ENCODE results near the gene NCMAP.

The NCMAP gene

DNA sequence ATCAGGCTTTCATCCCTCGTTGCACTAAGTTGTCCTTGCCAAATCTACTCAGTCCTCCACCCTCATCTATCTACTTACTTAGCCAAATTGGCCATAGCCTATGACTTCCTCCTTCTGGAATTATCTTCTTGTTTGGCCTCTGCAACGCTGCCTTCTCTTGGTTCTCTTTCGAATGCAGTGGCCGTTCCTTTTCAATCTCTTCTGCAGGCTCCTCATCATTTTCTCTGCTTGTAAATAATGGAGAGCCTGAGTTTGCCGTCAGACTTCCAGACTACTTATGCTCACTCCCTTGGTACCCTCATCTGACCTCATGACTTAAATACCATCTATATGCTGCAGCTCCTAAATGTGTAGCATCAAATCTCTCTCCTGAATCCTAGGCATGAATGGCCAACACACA lies 64.8 kb downstream of the NCMAP start:
- DNase-seq (ENCODE audit: extremely low read depth in 1 of 2, low read depth in 1 of 2) = no peak

DNA sequence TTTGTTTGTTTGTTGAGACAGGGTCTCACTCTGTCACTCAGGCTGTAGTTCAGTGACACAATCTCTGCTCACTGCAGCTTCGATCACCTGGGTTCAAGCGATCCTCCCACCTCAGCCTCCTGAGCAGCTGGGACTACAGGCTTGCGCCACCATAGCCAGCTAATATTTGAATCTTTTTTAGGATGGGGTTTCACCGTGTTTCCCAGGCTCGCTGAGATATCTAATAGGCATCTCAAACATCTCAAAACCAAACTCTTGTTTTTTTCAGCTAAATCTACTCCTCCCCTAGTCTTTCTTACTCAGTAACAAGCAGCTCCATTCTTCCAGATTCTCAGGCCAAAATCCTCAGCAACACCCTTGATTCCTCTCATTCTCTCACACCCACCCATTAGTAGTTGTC lies 65.2 kb downstream of the NCMAP start:
- DNase-seq (ENCODE audit: extremely low read depth in 1 of 2, low read depth in 1 of 2) = no peak

DNA sequence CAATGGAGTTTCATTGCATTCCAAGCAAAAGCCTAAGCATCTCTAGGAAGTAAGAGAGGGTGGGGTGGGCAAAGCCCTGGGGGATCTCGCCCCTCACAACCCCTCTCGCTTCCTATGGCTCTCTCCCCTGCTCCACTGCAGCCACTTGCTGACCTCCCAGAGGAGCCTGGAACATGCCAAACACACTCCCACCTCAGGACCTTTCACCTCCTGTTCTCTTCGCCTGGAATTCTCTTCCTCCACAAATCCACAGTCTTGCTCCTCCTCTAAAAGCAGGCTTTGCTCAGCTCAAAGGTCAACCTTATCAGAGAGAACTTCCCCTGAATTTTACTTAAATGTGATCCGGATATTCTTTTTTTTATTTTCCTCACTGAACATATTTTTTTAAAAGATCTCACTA lies 66.3 kb downstream of the NCMAP start:
- no peak for DNase-seq (ENCODE audit: extremely low read depth in 1 of 2, low read depth in 1 of 2)

DNA sequence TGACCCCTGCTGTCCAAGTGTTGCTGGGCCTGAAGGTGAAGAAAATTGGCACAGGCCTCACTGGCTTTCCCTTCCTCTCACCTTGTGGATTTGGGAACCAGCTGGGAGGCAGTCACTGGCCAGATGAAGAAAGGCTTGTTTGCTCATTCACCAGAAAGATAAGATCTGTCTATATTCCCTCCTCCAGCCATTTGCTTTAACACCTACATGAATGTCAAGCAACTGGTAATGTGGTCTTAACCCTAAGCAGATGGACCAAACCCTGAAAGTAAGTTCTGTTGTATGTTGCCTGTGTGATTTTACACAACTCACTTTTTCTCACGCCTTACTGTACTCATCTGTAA lies 76.9 kb downstream of the NCMAP start:
- no peak for DNase-seq (ENCODE audit: extremely low read depth in 1 of 2, low read depth in 1 of 2)

DNA sequence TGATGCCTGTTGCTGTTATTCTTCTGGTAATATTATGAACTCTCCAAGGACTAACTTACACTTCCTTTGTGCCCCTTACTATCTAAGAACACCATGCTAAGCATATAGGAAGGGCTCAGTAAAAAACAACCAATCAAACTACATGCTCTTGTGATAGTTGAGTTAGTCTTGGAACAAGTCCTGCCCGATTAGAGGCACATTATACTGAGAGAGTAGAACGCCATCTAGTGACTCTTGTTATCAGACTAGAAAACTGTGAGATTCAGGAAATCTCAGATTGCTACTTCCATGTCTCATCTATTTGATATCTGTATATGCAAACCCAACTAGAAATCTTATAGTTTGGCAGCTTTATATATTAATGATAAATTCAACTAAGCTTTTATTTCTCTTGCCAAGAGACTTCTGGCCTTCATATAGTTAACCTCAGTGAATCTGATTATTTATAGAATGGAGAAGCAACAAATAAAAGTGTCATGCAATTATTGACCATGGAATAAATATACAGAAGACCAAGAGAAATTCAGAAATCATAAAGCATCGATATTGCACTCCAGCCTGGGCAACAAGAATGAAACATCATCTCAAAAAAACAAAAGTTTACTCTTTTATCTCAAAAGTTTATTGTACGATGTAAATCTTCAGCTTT lies 79.4 kb downstream of the NCMAP start:
- DNase-seq (ENCODE audit: extremely low read depth in 1 of 2, low read depth in 1 of 2) = no peak

DNA sequence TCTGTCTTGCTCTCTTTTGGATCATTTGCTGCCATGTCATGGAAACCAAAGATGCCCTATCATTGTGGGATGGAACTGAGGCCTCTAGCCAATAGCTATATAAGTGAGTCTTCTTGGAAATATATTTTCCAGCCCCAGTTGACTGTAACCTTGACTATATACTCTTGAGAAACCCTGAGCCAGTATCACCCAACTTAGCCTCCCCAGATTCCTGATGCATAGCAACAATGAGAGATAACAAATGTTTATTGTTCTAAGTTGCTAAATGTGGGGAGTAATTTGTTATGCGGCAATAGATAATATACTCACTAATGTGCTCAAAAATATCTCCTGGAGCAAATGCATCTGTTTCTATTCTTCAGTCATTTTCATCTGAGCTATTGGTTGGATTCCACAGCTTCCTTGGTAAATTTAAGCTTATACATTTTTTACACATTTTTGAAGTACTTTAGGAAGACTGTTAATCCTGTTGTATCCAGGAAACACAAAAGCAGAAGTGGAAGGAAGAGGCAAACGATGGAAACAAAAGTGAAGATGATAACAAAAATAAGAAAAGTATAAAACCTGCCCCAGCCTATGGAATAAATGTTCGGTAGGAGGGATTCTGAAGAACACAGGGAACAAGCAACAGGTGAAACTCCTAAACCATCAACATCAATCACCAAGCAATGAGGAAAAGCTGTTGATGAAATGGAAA lies 80.9 kb downstream of the NCMAP start:
- no peak for DNase-seq (ENCODE audit: extremely low read depth in 1 of 2, low read depth in 1 of 2)

DNA sequence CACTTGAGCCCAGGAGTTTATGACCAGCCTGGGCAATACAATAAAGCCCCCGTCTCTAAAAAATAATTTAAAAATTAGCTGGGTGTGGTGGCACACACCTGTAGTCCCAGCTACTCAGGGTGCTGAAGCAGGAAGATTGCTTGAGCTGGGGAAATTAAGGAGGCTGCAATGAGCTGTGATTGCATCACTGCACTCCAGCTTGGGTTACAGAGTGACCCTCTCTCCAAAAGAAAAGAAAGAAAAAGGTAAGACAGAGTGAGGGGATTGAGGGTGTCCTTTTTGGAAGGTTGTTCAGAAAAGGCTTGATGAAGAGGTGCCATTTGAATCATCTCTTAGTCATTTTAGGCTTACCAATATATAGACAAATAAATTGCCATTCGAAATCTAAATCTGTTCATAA lies 83.2 kb downstream of the NCMAP start:
- no peak for DNase-seq (ENCODE audit: extremely low read depth in 1 of 2, low read depth in 1 of 2)

DNA sequence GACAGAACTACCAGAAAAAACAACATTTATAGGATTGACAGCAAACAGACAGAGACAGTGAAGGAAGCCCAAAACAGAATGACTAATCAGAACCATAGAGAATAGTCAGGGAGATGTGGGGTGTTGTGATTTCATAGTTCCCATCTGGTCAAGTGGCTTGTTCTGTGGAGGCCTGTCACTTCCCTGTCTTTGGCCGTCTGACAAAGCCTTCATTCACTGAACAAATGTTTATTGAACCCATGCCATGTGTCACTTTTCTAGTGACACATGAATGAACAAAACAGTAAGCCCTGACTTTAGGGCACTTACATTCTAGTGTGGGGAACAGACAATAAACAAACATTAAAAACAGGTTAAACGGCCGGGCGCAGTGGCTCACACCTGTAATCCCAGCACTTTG lies 84.0 kb downstream of the NCMAP start:
- no peak for DNase-seq (ENCODE audit: extremely low read depth in 1 of 2, low read depth in 1 of 2)

DNA sequence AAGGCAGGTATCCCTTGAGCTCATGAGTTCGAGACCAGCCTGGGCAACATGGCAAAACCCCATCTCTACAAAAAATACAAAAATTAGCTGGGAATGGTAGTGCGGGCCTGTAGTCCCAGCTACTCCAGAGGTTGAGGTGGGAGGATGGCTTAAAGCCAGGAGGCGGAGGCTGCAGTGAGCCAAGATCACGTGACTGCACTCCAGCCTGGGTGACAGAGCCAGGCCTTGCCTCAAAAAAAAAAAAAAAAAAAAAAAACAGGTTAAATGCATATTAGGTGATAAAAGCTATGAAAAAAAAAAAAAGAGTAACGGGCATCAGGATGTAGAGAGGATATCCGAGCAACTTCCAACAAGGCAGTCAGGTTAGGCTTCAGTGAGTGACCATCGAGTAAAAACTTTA lies 84.4 kb downstream of the NCMAP start:
- no peak for DNase-seq (ENCODE audit: extremely low read depth in 1 of 2, low read depth in 1 of 2)

DNA sequence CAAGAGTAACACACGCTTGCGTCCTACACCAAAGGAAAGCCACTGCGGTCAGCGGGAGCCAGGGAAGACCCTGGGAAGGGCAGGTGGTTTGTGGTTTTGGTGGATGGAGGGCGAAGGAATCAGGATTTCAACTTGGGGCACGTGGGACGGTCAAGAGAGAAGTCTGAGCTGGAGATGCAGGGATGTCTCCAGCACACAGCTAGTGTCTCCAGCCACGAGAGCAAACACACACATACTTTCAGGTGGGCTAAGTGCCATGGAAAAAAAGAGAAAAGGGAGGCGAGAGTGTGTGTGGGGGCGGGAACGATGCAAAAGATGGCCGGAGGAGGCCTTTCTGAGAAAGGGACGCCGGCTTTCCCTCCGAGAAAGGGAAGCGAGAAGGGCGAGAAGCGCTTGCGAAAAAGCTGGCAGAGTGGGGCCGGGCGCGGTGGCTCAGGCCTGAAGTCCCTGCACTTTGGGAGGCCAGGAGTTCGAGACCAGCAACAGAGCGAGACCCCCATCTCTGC lies 85.8 kb downstream of the NCMAP start:
- no peak for DNase-seq (ENCODE audit: extremely low read depth in 1 of 2, low read depth in 1 of 2)

DNA sequence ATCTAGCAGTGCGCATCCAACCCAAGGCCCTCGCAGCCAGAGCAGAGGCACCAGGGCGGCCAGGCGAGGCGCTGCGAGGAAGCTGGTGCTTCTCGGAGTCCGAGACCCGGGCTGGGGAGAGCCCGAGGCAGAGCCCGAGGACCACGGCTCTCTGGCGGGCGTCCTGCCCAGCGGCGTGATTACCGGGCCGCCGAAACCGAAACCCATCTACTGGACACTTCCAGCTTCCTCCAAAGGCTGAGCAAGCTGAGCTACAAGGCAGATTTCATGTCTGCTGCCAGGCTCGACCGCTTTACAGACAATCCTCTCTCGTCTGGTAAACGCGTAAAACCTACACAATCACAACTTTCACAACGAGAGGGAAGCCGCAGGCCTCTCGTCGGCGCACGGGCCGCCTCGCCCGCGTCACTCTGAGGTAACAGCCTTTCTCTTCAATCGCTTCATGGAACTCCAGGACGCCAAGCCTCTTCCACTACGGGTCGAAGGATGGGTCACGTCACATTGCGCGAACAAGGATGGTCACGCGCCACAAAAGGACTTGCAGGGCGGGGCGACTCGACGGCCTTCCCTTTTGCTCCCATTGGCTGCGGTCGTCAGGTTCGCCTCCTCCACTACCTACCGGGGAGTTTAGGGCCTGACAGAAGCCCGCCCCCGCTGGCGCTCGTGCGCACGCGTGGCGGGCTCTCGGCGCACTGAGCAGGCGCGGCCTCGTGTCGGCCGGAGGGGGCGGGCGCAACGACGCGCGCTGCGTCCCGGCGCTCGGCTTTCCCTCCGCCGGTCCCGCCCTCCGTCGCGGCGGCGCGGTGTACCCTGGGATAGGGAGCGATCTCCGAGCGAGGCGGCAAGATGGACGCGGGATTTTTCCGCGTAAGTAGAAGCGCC lies 86.8 kb downstream of the NCMAP start, which contains the start of gene SRRM1:
TSS of gene SRRM1 (plus strand) at position 822 of the 882 bp plus-strand sequence. CDS start at position 847, 25 bp downstream.
- peak; percentile 95 to 99 for DNase-seq (ENCODE audit: extremely low read depth in 1 of 2, low read depth in 1 of 2)

DNA sequence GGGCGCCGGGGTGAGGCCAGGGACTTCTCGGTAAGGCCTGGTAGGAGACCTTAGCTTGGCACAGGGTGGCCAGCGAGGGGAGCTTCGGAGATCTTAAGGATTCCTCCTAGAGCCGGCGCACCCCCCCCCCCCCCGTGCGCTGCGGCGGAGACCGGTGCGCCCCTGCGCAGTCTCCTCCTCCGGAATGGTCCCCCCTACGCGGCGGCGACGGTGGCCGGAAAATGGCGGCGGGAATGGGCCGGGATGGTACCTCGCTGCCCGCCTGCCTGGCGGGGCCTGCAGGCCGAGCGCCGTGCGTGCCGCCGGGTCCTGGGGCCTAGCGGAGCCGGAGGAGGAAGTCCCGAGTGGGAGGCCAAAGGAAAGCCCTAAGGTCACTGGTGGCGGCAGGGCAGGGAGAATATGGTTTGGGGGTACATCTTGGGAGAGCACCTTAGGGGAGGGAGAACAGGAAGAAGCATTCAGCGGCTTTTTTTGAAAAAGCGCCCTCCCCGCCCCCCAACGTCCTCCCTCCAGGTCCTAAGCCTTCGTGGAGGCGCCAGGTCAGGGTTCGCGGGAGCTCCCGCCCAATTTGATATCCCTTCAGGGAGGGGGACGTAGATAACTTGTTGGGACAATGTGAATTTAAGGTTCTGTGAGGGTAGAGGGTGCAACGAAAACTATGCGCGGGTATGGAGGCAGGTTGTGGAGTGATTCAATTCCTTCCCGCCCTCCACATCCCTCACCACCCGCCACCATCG lies 87.6 kb downstream of the NCMAP start:
- DNase-seq (ENCODE audit: extremely low read depth in 1 of 2, low read depth in 1 of 2) = peak in 1 of 2 donors; percentile 33

DNA sequence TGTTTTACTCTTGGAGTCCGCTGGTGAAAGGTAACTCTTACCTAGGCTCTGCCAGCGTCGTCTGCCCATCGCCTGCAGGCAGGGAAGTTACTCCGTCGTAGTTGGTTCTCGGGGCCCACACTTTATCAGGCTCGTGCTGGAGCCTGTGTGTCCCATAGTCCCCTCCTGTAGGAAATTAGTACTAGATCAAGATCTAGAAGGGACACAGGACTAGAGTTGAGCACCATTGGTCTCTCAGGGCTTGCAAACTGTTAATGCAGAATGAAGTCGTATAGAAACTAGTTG lies 88.2 kb downstream of the NCMAP start:
- no peak for DNase-seq (ENCODE audit: extremely low read depth in 1 of 2, low read depth in 1 of 2)

DNA sequence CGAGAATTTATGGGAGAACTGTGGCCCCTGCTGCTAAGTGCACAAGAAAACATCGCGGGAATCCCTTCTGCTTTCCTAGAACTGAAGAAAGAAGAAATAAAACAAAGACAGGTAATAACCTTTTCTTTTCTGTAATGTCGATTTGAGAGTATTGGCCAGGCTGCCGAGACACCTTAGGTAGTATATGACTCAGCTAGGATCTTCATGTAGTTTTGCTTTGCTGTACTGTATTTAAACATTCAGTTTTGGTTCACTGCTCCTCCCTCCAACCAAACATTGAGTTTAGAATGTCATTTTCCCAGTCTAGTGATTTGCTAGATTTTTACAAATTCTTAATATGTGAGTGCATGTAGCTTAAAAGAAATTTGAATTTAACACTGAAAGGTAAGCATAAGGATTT lies 93.0 kb downstream of the NCMAP start:
- DNase-seq (ENCODE audit: extremely low read depth in 1 of 2, low read depth in 1 of 2) = no peak

DNA sequence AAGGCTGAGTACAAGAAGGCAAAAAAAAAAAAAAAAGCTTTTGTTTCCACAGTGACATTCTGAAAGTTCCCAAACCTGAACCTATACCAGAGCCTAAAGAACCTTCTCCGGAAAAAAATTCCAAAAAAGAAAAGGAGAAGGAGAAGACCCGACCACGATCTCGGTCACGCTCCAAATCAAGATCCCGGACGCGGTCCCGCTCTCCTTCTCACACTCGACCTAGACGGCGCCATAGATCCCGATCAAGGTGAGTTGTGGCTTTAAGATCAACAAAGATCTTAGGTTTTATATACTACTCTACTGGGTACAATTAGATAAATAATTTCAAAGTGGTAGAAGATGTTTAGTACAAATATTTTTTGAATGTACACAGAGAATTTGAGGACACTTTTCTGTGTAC lies 96.5 kb downstream of the NCMAP start:
- DNase-seq (ENCODE audit: extremely low read depth in 1 of 2, low read depth in 1 of 2) = no peak

DNA sequence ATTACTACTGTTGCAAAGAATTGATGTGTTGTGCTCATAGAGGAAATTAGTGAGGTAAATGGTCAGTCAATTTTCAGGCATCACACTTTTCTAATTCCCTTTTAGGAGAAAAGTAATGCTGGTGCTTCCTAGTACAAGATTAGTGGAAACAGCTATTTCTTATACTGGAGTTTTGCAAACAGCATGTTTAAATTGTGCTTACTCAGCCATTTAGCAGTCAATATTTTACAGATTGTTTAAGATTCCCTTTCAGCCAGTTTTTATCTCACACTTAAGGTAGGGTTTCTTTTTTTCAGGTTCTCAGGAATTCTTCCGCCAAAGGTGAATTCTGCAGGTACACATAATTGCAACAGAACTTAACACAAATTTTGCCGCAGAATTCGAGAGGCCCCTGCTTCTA lies 98.1 kb downstream of the NCMAP start:
- DNase-seq (ENCODE audit: extremely low read depth in 1 of 2, low read depth in 1 of 2) = no peak

DNA sequence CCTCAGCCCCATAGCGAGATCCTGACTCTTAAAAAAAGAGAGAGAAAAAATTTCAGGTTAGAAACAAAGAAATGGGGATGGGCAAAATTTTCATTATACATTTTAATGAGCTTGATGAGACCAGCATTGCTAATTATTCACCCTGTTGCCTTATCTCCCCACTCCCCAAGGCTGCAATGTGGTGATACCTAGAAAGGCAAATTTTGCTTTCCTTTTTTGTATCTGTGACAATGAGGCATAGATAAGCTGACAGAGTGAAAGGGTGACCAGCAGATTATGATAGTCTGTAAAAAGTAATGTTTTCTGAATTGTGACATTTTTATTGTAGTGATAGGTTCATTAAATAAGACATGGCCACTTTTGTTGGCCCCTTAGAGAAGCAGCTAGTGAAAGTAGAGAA lies 100.2 kb downstream of the NCMAP start:
- DNase-seq (ENCODE audit: extremely low read depth in 1 of 2, low read depth in 1 of 2) = no peak

DNA sequence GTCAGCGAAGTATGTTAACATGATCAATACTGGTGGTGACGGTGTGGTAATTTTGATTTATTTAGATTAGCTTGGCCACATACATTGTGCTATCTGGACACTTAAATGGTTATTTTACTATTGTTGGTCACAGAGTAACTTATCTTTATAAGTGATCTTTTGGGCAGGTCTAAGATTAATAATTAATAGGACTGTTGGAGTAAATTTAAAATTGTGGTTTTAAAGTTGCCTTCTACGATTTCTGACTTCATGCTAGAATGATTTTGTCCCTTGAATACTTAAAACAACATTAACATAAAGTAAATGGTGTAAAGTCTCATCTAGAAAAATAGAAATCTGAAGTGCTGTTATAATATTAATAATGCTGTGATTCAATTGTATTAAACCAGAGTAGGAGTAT lies 101.9 kb downstream of the NCMAP start:
- DNase-seq (ENCODE audit: extremely low read depth in 1 of 2, low read depth in 1 of 2) = no peak
